VCaP (cell line): ENCODE results near the gene RPL7L1.
A peak's percentile ranks its signal among the peaks of the same experiment; 100 is the strongest.
"Not testable (repeated sequence)": the region's sequence is repeated elsewhere in the genome, so short reads cannot be mapped to it uniquely, and the experiment has no call there.

ENCODE experiments used
- H3K27ac ChIP-seq: fragments of 450-650 bp; 2 replicates; pipeline ENCODE4 v1.5.1; 2017
- TF ChIP-seq, protein P1 (sequence below): fragments of 450-650 bp; conservative IDR thresholded peaks from 2 replicates; pipeline ENCODE4 v1.5.1; 2017; ENCODE audit warnings: mild to moderate bottlenecking, moderate library complexity

Gene RPL7L1

DNA sequence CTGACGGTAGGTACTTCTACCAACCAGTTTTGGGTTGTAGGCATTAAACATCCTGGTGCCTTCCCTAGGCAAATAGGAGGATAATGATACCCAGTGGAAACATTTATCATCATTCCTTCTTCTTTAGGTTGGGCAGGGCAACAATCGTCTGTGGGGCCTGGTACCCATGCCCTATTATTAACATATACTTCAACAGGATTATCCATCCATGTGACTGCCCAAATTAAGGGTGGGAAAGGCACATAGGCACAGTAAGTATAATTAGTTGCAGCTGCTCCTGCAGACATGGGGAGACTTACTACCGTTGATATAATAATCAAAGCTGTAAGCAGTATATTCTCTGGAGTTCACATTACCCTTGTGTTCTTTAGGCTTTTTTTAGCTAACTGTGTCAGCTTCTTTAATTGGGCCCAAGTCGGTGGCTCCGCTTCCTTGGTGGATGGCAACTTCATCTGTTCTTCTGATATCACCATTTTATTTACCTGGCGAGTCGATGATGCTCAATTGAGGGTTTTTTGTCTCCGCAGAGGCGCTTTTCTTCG, 16.8 kb downstream of the RPL7L1 start:
- TF ChIP-seq, protein P1, sequence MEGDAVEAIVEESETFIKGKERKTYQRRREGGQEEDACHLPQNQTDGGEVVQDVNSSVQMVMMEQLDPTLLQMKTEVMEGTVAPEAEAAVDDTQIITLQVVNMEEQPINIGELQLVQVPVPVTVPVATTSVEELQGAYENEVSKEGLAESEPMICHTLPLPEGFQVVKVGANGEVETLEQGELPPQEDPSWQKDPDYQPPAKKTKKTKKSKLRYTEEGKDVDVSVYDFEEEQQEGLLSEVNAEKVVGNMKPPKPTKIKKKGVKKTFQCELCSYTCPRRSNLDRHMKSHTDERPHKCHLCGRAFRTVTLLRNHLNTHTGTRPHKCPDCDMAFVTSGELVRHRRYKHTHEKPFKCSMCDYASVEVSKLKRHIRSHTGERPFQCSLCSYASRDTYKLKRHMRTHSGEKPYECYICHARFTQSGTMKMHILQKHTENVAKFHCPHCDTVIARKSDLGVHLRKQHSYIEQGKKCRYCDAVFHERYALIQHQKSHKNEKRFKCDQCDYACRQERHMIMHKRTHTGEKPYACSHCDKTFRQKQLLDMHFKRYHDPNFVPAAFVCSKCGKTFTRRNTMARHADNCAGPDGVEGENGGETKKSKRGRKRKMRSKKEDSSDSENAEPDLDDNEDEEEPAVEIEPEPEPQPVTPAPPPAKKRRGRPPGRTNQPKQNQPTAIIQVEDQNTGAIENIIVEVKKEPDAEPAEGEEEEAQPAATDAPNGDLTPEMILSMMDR: no peak
- peak overlapping the region; percentile 61; the same call in 1 of the 2 replicates for H3K27ac ChIP-seq

DNA sequence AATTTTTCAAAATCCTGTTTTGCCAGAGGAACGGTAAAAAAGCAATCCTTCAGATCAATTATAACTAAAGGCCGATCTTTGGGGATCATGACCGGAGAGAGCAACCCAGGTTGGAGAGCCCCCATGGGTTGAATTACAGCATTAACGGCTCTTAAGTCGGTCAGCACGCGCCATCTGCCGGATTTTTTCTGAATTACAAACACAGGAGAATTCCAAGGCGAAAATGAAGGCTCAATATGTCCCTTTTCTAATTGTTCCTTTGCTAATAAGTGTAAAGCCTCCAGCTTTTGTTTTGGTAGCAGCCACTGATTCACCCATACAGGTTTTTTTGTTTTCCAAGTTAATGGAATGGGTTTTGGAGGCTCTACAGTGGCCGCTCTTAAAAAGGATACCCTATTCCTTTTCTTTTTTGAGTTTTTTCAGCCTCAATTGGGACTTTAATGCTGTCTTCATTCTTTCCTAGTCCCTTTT, 19.5 kb downstream of the RPL7L1 start:
- TF ChIP-seq, protein P1: peak; percentile 70
- H3K27ac ChIP-seq: peak overlapping the region; percentile 61

DNA sequence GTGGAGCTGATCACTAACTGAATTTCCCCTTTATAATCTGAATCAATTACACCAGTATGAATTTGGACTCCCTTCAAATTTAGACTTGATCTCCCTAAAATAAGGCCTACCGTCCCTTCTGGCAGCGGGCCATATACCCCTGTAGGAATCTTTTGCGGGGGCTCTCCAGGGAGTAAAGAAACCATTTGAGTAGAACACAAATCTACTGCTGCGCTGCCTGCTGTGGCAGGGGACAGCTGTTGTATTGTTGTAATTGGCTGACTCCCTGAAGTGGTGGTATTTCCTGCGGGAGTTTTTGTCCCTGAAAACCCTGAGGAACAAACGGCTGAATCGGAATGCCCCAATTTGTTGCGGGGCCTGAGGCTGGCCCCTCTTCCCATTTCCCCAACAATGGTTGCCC, 20.5 kb downstream of the RPL7L1 start:
- H3K27ac ChIP-seq: no peak overlapping the region
- TF ChIP-seq, protein P1: no peak

DNA sequence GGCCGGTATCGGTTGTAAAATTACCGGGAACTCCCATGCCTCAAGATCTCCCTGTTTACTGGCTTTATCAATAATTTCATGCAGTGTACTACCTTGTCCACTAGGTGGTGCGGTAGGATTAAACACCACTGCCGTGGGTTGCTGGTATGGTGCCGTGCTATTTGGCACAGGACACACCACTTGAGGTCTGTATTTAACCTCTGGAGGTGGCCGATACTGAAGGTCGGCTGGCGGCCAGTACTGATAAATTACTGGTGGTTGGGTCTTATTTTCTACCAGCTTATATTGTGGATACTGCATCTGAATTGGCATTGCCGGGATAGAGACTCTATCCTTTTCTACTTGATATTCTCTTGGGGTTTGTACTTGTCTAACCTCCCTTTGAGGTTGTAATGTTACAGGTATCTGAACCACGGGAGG, 22.1 kb downstream of the RPL7L1 start:
- TF ChIP-seq, protein P1: peak; percentile 88
- H3K27ac ChIP-seq: no peak overlapping the region

DNA sequence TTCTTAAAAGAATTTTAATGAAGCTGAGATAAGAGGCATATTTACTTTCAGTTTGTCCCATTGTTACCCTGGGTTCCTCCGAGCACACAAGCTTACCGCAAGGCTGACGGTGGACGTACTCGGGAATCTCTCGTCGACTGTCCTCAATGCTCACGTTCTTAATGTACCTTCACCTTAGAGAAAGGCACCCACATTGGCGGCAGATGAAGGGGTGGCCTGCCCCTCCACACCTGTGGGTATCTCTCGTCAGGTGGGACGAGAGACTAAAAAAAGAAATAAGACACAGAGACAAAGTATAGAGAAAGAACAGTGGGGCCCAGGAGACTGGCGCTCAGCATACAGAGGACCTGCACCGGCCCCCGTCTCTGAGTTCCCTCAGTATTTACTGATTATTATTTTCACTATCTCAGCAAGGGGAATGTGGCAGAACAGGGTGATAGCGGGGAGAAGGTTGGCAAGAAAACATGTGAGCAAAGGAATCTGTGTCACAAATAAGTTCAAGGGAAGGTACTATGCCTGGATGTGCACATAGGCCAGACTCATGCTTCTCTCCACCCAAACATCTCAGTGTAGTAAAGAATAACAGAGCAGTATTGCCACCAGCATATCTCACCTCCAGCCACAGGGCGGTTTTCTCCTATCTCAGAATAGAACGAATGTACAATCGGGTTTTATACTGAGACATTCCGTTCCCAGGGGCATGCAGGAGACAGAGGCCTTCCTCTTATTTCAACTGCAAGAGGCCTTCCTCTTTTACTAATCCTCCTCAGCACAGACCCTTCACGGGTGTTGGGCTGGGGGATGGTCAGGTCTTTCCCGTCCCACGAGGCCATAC, 23.2 kb downstream of the RPL7L1 start:
- not testable (repeated sequence) for H3K27ac ChIP-seq

DNA sequence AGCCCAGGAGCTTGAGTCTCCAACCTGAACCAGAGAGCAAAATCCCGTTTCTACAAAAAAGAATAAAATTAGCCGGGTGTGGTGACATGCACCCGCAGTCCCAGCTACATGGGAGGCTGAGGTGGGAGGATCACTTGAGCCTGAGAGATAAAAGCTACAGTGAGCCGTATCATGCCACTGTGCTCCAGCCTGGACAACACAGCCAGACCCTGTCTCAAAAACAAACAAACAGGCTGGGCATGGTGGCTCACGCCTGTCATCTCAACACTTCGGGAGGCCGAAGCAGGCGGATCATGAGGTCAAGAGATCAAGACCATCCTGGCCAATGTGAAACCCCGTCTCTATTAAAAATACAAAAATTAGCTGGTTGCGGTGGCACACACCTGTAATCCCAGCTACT, 25.1 kb downstream of the RPL7L1 start:
- H3K27ac ChIP-seq: no peak overlapping the region

DNA sequence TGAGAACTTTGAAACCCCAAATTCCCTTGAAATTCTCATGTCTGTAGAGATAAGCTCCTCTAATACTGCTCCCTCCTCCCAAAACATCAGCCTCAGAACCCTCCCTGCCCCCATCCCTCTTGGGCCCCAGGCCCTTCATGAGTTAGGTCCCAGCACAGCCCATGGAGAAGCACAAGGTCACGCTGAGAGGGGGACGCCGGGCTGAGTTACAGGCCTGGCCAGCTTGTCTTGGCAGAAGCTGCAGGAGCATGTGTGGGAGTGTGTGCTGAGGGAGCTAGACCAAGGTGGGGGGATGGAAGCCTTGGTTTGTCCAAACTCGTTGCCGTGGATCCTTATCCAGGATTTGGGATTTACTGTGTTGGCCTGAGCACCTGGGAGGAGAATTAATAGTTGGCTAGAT, 27.9 kb downstream of the RPL7L1 start:
- TF ChIP-seq, protein P1: no peak
- no peak overlapping the region for H3K27ac ChIP-seq

More for the DNA sequence above, 25.1 kb downstream of the RPL7L1 start:
- TF ChIP-seq, protein P1: no peak

DNA sequence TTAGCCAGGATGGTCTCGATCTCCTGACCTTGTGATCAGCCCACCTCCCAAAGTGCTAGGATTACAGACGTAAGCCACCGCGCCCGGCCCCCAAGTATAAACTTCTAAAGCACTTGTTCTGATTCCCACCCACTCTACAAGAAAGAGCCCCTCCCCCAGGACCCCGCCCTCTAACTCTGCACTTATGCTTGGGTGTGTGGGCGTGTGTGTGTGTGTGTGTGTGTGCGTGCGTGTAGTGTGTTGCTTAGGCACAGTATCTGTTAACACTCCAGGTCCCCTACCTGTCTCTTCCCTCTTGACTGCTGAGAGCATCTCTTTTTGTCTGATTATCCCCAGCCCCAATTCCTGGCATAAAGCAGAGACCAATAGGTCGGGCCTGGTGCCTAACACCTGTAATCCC, 30.4 kb downstream of the RPL7L1 start:
- TF ChIP-seq, protein P1: no peak
- H3K27ac ChIP-seq: no peak overlapping the region
